Iris pigment epithelial cell (primary cell): Measurements from ENCODE around the gene MED7.
"Not testable (repeated sequence)": the region's sequence is repeated elsewhere in the genome, so short reads cannot be mapped to it uniquely, and the experiment has no call there.

Source experiments
- DNase-seq: peaks from one replicate; pipeline ENCODE4 v3.0.0-alpha.2; 2011; ENCODE audit warnings: low read depth

MED7 gene

GRCh38 chr5:157142317-157143126, at the start of gene MED7:
MED7 (minus strand) TSS chr5:157142865; CDS start chr5:157139431, 3,434 bp downstream.
- DNase-seq, result peak; percentile 100

- DNase-seq, result no peak
These were observed 46.6 kb upstream of the MED7 start for GRCh38 chr5:157189223-157189622.

GRCh38 chr5:157188270-157188669, 45.6 kb upstream of the MED7 start:
- no peak for DNase-seq

- no peak for DNase-seq
These were observed 44.5 kb upstream of the MED7 start for GRCh38 chr5:157187046-157187754.

GRCh38 chr5:157186309-157187045, 43.8 kb upstream of the MED7 start:
- DNase-seq, result no peak

GRCh38 chr5:157185122-157185521, 42.5 kb upstream of the MED7 start:
- DNase-seq, result not testable (repeated sequence)

GRCh38 chr5:157184117-157184670, 41.5 kb upstream of the MED7 start:
- DNase-seq, result no peak

- DNase-seq, result no peak
These were observed 39.6 kb upstream of the MED7 start for GRCh38 chr5:157182143-157182757.

- DNase-seq, result no peak
These were observed 38.0 kb upstream of the MED7 start, which contains the start of gene ITK for GRCh38 chr5:157180374-157181264. ITK (plus strand) TSS chr5:157180840; CDS start chr5:157180978, 138 bp downstream.

GRCh38 chr5:157178966-157179365, 36.3 kb upstream of the MED7 start:
- no peak for DNase-seq

- no peak for DNase-seq
These were observed 35.3 kb upstream of the MED7 start for GRCh38 chr5:157177953-157178352.

GRCh38 chr5:157175071-157175612, 32.5 kb upstream of the MED7 start:
- no peak for DNase-seq

GRCh38 chr5:157172403-157172802, 29.7 kb upstream of the MED7 start:
- no peak for DNase-seq

GRCh38 chr5:157168286-157168685, 25.6 kb upstream of the MED7 start:
- no peak for DNase-seq

- peak; percentile 81 for DNase-seq
These were observed 24.6 kb upstream of the MED7 start for GRCh38 chr5:157167214-157167621.

- no peak for DNase-seq
These were observed 23.8 kb upstream of the MED7 start, which contains the start of gene GARIN3 for GRCh38 chr5:157166214-157167213. GARIN3 (minus strand) TSS chr5:157166264; CDS start chr5:157166168, 96 bp downstream.

GRCh38 chr5:157165668-157166067, 23.0 kb upstream of the MED7 start:
- DNase-seq, result no peak

GRCh38 chr5:157165261-157165660, 22.6 kb upstream of the MED7 start:
- DNase-seq, result no peak

- no peak for DNase-seq
These were observed 21.9 kb upstream of the MED7 start for GRCh38 chr5:157164521-157164920.
